ENCODE measurements around the gene INCA1. TPM values are rescaled to one million over a fixed set of nuclear protein-coding genes. Genes with fewer than 3 reads are reported as not detected.

Gene INCA1
- total and polyA plus RNA-seq, 2 of the 8 experiments (the other 6 are each of a cell fraction or from before 2014, with no cell fraction given), result 0.89 to 1.4 TPM

- TF ChIP-seq CHD7 (IDR thresholded peaks at IDR 0.05; ENCODE audit: insufficient replicate concordance, low read length) (no peak), PHF8 (conservative IDR thresholded peaks at IDR 0.05; ENCODE audit: low read depth, low read length) (peak; percentile 44), FOSL1 (IDR thresholded peaks at IDR 0.05; ENCODE audit: insufficient read depth, low read depth, low read length) (no peak)
Measured at GRCh38 chr17:4949321-4950074, 47.8 kb downstream of the INCA1 start (continued).

Data from H1 (cell line).